CD4-positive, CD25-positive, alpha-beta regulatory T cell (primary cell): ENCODE data around the gene FAH. TPM values are rescaled to one million over a fixed set of nuclear protein-coding genes. Genes with fewer than 3 reads are reported as not detected.

Source experiments
- ATAC-seq, 2 donors: fragments of 150-1000 bp; cut with Tn5 transposase; one replicate each; pipeline ENCODE4 v1.10.0; 2021; ENCODE audit warnings: low read depth in 2 of 2, moderate number of reproducible peaks in 2 of 2, moderate library complexity in 1 of 2
- DNase-seq, 3 donors: peaks; one replicate each; pipeline versions ENCODE4 v3.0.0 to v3.0.0-alpha.2; 2012 to 2022; ENCODE audit warnings: mixed read lengths in 1 of 3
- H3K27ac ChIP-seq: one replicate; pipeline ENCODE4 v1.7.0; 2013; ENCODE audit warnings: mild to moderate bottlenecking, low read length; ENCODE audit not compliant: insufficient read depth, poor library complexity, severe bottlenecking
- H3K27me3 ChIP-seq: one replicate; pipeline ENCODE4 v1.7.0; 2013; ENCODE audit warnings: low read length; ENCODE audit not compliant: control insufficient read depth, insufficient read depth
- H3K36me3 ChIP-seq: one replicate; pipeline ENCODE4 v1.7.0; 2013; ENCODE audit warnings: mild to moderate bottlenecking, low read length, moderate library complexity; ENCODE audit not compliant: control insufficient read depth, insufficient read depth
- H3K4me1 ChIP-seq: 2 replicates; pipeline ENCODE4 v1.7.0; 2013; ENCODE audit warnings: mild to moderate bottlenecking, low read length; ENCODE audit not compliant: insufficient read depth, control insufficient read depth, poor library complexity, severe bottlenecking
- H3K4me3 ChIP-seq: one replicate; pipeline ENCODE4 v1.7.0; 2013; ENCODE audit warnings: low read depth, mild to moderate bottlenecking, low read length, moderate library complexity
- H3K9me3 ChIP-seq, 2 experiments: 1 replicate in 1 of 2; 2 replicates in 1 of 2; pipeline ENCODE4 v1.7.0; 2013; ENCODE audit warnings: low read length in 2 of 2, mild to moderate bottlenecking in 1 of 2, moderate library complexity in 1 of 2; ENCODE audit not compliant: control insufficient read depth in 2 of 2
- H3K27ac Mint-ChIP-seq, 3 donors: one replicate each; pipeline ENCODE4 v1.8.0; 2020 to 2022; ENCODE audit warnings: mild to moderate bottlenecking in 3 of 3, mixed read lengths in 3 of 3, moderate library complexity in 2 of 3
- H3K27me3 Mint-ChIP-seq: one replicate; pipeline ENCODE4 v1.8.0; 2022; ENCODE audit warnings: mild to moderate bottlenecking, mixed read lengths
- H3K36me3 Mint-ChIP-seq: one replicate; pipeline ENCODE4 v1.8.0; 2020; ENCODE audit warnings: mixed read lengths
- H3K4me1 Mint-ChIP-seq, 4 donors: one replicate each; pipeline ENCODE4 v1.8.0; 2020 to 2022; ENCODE audit warnings: mixed read lengths in 4 of 4, mild to moderate bottlenecking in 1 of 4
- H3K4me3 Mint-ChIP-seq, 4 donors: one replicate each; pipeline ENCODE4 v1.8.0; 2020 to 2022; ENCODE audit warnings: mild to moderate bottlenecking in 4 of 4, mixed read lengths in 4 of 4, moderate library complexity in 3 of 4
- H3K9me3 Mint-ChIP-seq, 7 donors: one replicate each; pipeline ENCODE4 v1.8.0; 2020 to 2022; ENCODE audit warnings: mixed read lengths in 7 of 7, mild to moderate bottlenecking in 3 of 7, moderate library complexity in 2 of 7
- polyA plus RNA-seq, 4 donors: library from polyadenylated mRNA; unstranded; fragments of 300-500 nt; fragmentation: Illumina TruSeq; gene quantifications; one replicate each; pipeline ENCODE4 v1.2.3, GENCODE V29; 2021
- total RNA-seq: library from RNA; stranded (reverse); gene quantifications from one replicate; pipeline ENCODE4 v1.2.3, GENCODE V29; 2022

The FAH gene
- total and polyA plus RNA-seq, 5 donors from 2014 or later = 2.0 to 4.3 (median 2.4) TPM

GRCh38 chr15:80210611-80211573 lies 58.1 kb downstream of the FAH start:
- ATAC-seq (no peak), DNase-seq (no peak)
- no peaks in the 10 kb centered on the region for H3K9me3 ChIP-seq
- H3K4me3 Mint-ChIP-seq = no peak overlapping the region
- H3K4me1 ChIP-seq = no peaks in the 10 kb centered on the region
- H3K27ac ChIP-seq = no peak overlapping the region
- no peaks in the 10 kb centered on the region for H3K36me3 ChIP-seq
- peaks cover 0 to 5% (median 0%) of the 10 kb centered on the region in 7 donors for H3K9me3 Mint-ChIP-seq
- peaks cover 42% of the 10 kb centered on the region for H3K27me3 Mint-ChIP-seq
- no peaks in the 10 kb centered on the region for H3K4me1 Mint-ChIP-seq
- no peak overlapping the region for H3K4me3 ChIP-seq
- peaks cover 12% of the 10 kb centered on the region for H3K27me3 ChIP-seq
- no peaks in the 10 kb centered on the region for H3K36me3 Mint-ChIP-seq
- H3K27ac Mint-ChIP-seq = no peak overlapping the region

- Histone ChIP-seq H3K27me3 (peaks cover 10% of the 10 kb centered on the region), H3K4me3 (no peak overlapping the region), H3K27ac (no peak overlapping the region), H3K4me1 (no peaks in the 10 kb centered on the region), H3K36me3 (no peaks in the 10 kb centered on the region), H3K9me3 (no peaks in the 10 kb centered on the region)
- DNase-seq (no peak), ATAC-seq (no peak)
- Mint-ChIP-seq H3K27ac (no peak overlapping the region), H3K27me3 (peaks cover 40% of the 10 kb centered on the region), H3K4me3 (no peak overlapping the region), H3K36me3 (no peaks in the 10 kb centered on the region), H3K4me1 (no peaks in the 10 kb centered on the region), H3K9me3 (peaks cover 0 to 5% (median 0%) of the 10 kb centered on the region in 7 donors)
Measured at GRCh38 chr15:80211976-80212375, 59.2 kb downstream of the FAH start.

- Mint-ChIP-seq H3K9me3 (peaks cover 0 to 5% (median 0%) of the 10 kb centered on the region in 7 donors), H3K4me1 (no peaks in the 10 kb centered on the region), H3K27me3 (peaks cover 29% of the 10 kb centered on the region), H3K27ac (no peak overlapping the region), H3K4me3 (no peak overlapping the region), H3K36me3 (no peaks in the 10 kb centered on the region)
- Histone ChIP-seq H3K9me3 (no peaks in the 10 kb centered on the region), H3K4me1 (no peaks in the 10 kb centered on the region), H3K27me3 (peaks cover 10% of the 10 kb centered on the region), H3K4me3 (no peak overlapping the region), H3K36me3 (no peaks in the 10 kb centered on the region), H3K27ac (no peak overlapping the region)
- DNase-seq = no peak
- no peak for ATAC-seq
Measured at GRCh38 chr15:80214910-80215309, 62.1 kb downstream of the FAH start.

- DNase-seq (no peak), ATAC-seq (no peak)
- Histone ChIP-seq H3K4me1 (no peaks in the 10 kb centered on the region), H3K27me3 (peaks cover 10% of the 10 kb centered on the region), H3K27ac (no peak overlapping the region), H3K4me3 (no peak overlapping the region), H3K36me3 (no peaks in the 10 kb centered on the region), H3K9me3 (no peaks in the 10 kb centered on the region)
- H3K4me3 Mint-ChIP-seq = no peak overlapping the region
- peaks cover 0 to 5% (median 0%) of the 10 kb centered on the region in 7 donors for H3K9me3 Mint-ChIP-seq
- H3K36me3 Mint-ChIP-seq = no peaks in the 10 kb centered on the region
- H3K4me1 Mint-ChIP-seq = no peaks in the 10 kb centered on the region
- H3K27ac Mint-ChIP-seq = no peak overlapping the region
- peaks cover 20% of the 10 kb centered on the region for H3K27me3 Mint-ChIP-seq
Measured at GRCh38 chr15:80216141-80216540, 63.3 kb downstream of the FAH start.

GRCh38 chr15:80216911-80217310 lies 64.1 kb downstream of the FAH start:
- Mint-ChIP-seq H3K4me3 (no peak overlapping the region), H3K27me3 (peaks cover 16% of the 10 kb centered on the region), H3K4me1 (no peaks in the 10 kb centered on the region), H3K9me3 (peaks cover 0 to 5% (median 0%) of the 10 kb centered on the region in 7 donors), H3K36me3 (no peaks in the 10 kb centered on the region), H3K27ac (no peak overlapping the region)
- Histone ChIP-seq H3K4me1 (no peaks in the 10 kb centered on the region), H3K27ac (no peak overlapping the region), H3K4me3 (no peak overlapping the region), H3K36me3 (no peaks in the 10 kb centered on the region), H3K27me3 (peaks cover 8% of the 10 kb centered on the region), H3K9me3 (no peaks in the 10 kb centered on the region)
- ATAC-seq (no peak), DNase-seq (no peak)

GRCh38 chr15:80217327-80217900 lies 64.6 kb downstream of the FAH start:
- Mint-ChIP-seq H3K9me3 (peaks cover 0 to 5% (median 0%) of the 10 kb centered on the region in 7 donors), H3K27ac (no peak overlapping the region), H3K4me1 (no peaks in the 10 kb centered on the region), H3K27me3 (peaks cover 19% of the 10 kb centered on the region), H3K4me3 (no peak overlapping the region), H3K36me3 (no peaks in the 10 kb centered on the region)
- H3K27ac ChIP-seq = no peak overlapping the region
- ATAC-seq (no peak), DNase-seq (no peak)
- no peak overlapping the region for H3K4me3 ChIP-seq
- no peaks in the 10 kb centered on the region for H3K9me3 ChIP-seq
- peaks cover 8% of the 10 kb centered on the region for H3K27me3 ChIP-seq
- H3K4me1 ChIP-seq = no peaks in the 10 kb centered on the region
- H3K36me3 ChIP-seq = no peaks in the 10 kb centered on the region

GRCh38 chr15:80219955-80220354 lies 67.2 kb downstream of the FAH start:
- Histone ChIP-seq H3K27me3 (peaks cover 3% of the 10 kb centered on the region), H3K9me3 (no peaks in the 10 kb centered on the region), H3K4me3 (no peak overlapping the region), H3K36me3 (no peaks in the 10 kb centered on the region), H3K27ac (no peak overlapping the region), H3K4me1 (no peaks in the 10 kb centered on the region)
- Mint-ChIP-seq H3K27ac (no peak overlapping the region), H3K4me3 (no peak overlapping the region), H3K9me3 (peaks cover 0 to 4% (median 0%) of the 10 kb centered on the region in 7 donors), H3K4me1 (no peaks in the 10 kb centered on the region), H3K27me3 (peaks cover 11% of the 10 kb centered on the region), H3K36me3 (no peaks in the 10 kb centered on the region)
- DNase-seq (no peak), ATAC-seq (no peak)
